IMR-90 (cell line): ENCODE data around the gene POLR2E. TPM values are rescaled to one million over a fixed set of nuclear protein-coding genes. Genes with fewer than 3 reads are reported as not detected.

ENCODE experiments used
- ATAC-seq: fragments of 200-7000 bp; cut with Tn5 transposase; 2 replicates; pipeline ENCODE4 v1.9.1; 2020; ENCODE audit warnings: low read depth, mild to moderate bottlenecking, moderate library complexity
- BruUV-seq: library from RNA; stranded (reverse); fragments of 400-500 nt; replicated peaks from 2 replicates; lab custom pipeline; 2021; lab: Mats Ljungman, UMichigan
- CTCF ChIA-PET: fragments of 300-600 bp; formaldehyde crosslinking; extraction: SDS; loops from one replicate; lab custom pipeline; 2021; ENCODE audit warnings: antibody characterized with exemption; lab: Yijun Ruan, JAX
- POLR2A ChIA-PET: fragments of 300-600 bp; sonication (Branson Sonifier 250); formaldehyde crosslinking; loops from one replicate; lab custom pipeline; 2022; ENCODE audit warnings: antibody characterized with exemption; ENCODE audit not compliant: unreplicated experiment; lab: Charles Lee
- DNase-seq: peaks from one replicate; pipeline ENCODE4 v3.0.0; 2013
- H2AFZ ChIP-seq: replicated peaks from 2 replicates; pipeline ENCODE3; 2013; ENCODE audit warnings: low read length, mild to moderate bottlenecking; ENCODE audit not compliant: poor library complexity
- H2AK5ac ChIP-seq: 2 replicates; pipeline ENCODE4 v1.6.1; 2013; ENCODE audit warnings: low read depth, low read length, inconsistent platforms
- H2AK9ac ChIP-seq: replicated peaks from 2 replicates; pipeline ENCODE3; 2013; ENCODE audit warnings: mild to moderate bottlenecking, low read depth, low read length, moderate library complexity; ENCODE audit not compliant: poor library complexity
- H2BK120ac ChIP-seq: 2 replicates; pipeline ENCODE4 v1.6.1; 2013; ENCODE audit warnings: low read depth, low read length, inconsistent platforms
- H2BK15ac ChIP-seq: 3 replicates; pipeline ENCODE4 v1.6.1; 2013; ENCODE audit warnings: low read depth, low read length, inconsistent platforms
- H2BK20ac ChIP-seq: 2 replicates; pipeline ENCODE4 v1.6.1; 2013; ENCODE audit warnings: low read depth, mild to moderate bottlenecking, inconsistent platforms, low read length, moderate library complexity
- H2BK5ac ChIP-seq: 2 replicates; pipeline ENCODE4 v1.6.1; 2013; ENCODE audit warnings: mild to moderate bottlenecking, low read depth, low read length, inconsistent platforms; ENCODE audit not compliant: poor library complexity, severe bottlenecking
- H3K14ac ChIP-seq: replicated peaks from 2 replicates; pipeline ENCODE4 v1.6.1; 2013; ENCODE audit warnings: low read depth, low read length, inconsistent platforms
- H3K18ac ChIP-seq: 2 replicates; pipeline ENCODE4 v1.6.1; 2013; ENCODE audit warnings: low read depth, low read length, control low read depth
- H3K23ac ChIP-seq: 2 replicates; pipeline ENCODE4 v1.6.1; 2013; ENCODE audit warnings: low read depth, low read length, inconsistent platforms
- H3K27ac ChIP-seq: 2 replicates; pipeline ENCODE4 v1.5.1; 2013; ENCODE audit warnings: mild to moderate bottlenecking, control low read depth, low read length; ENCODE audit not compliant: insufficient read depth
- H3K27me3 ChIP-seq: 2 replicates; pipeline ENCODE4 v1.6.1; 2013; ENCODE audit warnings: low read length; ENCODE audit not compliant: control insufficient read depth, insufficient read depth
- H3K36me3 ChIP-seq: 2 replicates; pipeline ENCODE4 v1.6.1; 2013; ENCODE audit warnings: low read length, mixed read lengths; ENCODE audit not compliant: control insufficient read depth, insufficient read depth
- H3K4ac ChIP-seq: 2 replicates; pipeline ENCODE4 v1.6.1; 2013; ENCODE audit warnings: low read depth, low read length, inconsistent platforms
- H3K4me1 ChIP-seq: 2 replicates; pipeline ENCODE4 v1.6.1; 2013; ENCODE audit warnings: low read length, mixed read lengths; ENCODE audit not compliant: control insufficient read depth, insufficient read depth
- H3K4me2 ChIP-seq: 2 replicates; pipeline ENCODE4 v1.6.1; 2013; ENCODE audit warnings: low read depth, mild to moderate bottlenecking, control low read depth, low read length, moderate library complexity
- H3K4me3 ChIP-seq: 2 replicates; pipeline ENCODE4 v1.5.1; 2013; ENCODE audit warnings: low read depth, mild to moderate bottlenecking, control low read depth, low read length, moderate library complexity; ENCODE audit not compliant: insufficient read depth
- H3K56ac ChIP-seq: 2 replicates; pipeline ENCODE4 v1.6.1; 2013; ENCODE audit warnings: low read length, inconsistent platforms; ENCODE audit not compliant: insufficient read depth; ENCODE audit errors: extremely low read depth
- H3K79me1 ChIP-seq, 2 experiments: 2 replicates each; pipeline ENCODE4 v1.6.1; 2013; ENCODE audit warnings: low read length in 2 of 2, inconsistent platforms in 1 of 2, low read depth in 1 of 2
- H3K9ac ChIP-seq: 2 replicates; pipeline ENCODE4 v1.6.1; 2013; ENCODE audit warnings: low read depth, low read length, control low read depth
- H3K9me1 ChIP-seq: 2 replicates; pipeline ENCODE4 v1.6.1; 2013; ENCODE audit warnings: low read length, inconsistent platforms; ENCODE audit not compliant: insufficient read depth
- H3K9me3 ChIP-seq: 2 replicates; pipeline ENCODE4 v1.6.1; 2013; ENCODE audit warnings: low read length; ENCODE audit not compliant: control insufficient read depth, insufficient read depth
- H4K20me1 ChIP-seq: 2 replicates; pipeline ENCODE4 v1.6.1; 2013; ENCODE audit warnings: low read length, inconsistent platforms; ENCODE audit not compliant: insufficient read depth
- H4K5ac ChIP-seq: 2 replicates; pipeline ENCODE4 v1.6.1; 2013; ENCODE audit warnings: mild to moderate bottlenecking, low read depth, low read length, control low read depth
- H4K8ac ChIP-seq, 2 experiments: 2 replicates each; pipeline ENCODE4 v1.6.1; 2013; ENCODE audit warnings: low read depth in 2 of 2, low read length in 2 of 2, control low read depth in 1 of 2, inconsistent platforms in 1 of 2
- H4K91ac ChIP-seq: 2 replicates; pipeline ENCODE4 v1.6.1; 2013; ENCODE audit warnings: low read depth, low read length, inconsistent platforms; ENCODE audit not compliant: insufficient read depth
- BHLHE40 ChIP-seq: fragments of 150-350 bp; IDR thresholded peaks from 2 replicates; pipeline ENCODE4 v1.6.1; 2016; ENCODE audit warnings: mild to moderate bottlenecking, low read depth, low read length
- CHD1 ChIP-seq: IDR thresholded peaks from 2 replicates; pipeline ENCODE4 v1.6.1; 2012; ENCODE audit warnings: low read depth, low read length, improper control_type of control experiment
- MXI1 ChIP-seq: IDR thresholded peaks from 2 replicates; pipeline ENCODE4 v1.6.1; 2012; ENCODE audit warnings: low read depth, mild to moderate bottlenecking, low read length, moderate library complexity, borderline replicate concordance
- NFE2L2 ChIP-seq: fragments of 150-350 bp; IDR thresholded peaks from 2 replicates; pipeline ENCODE4 v1.6.1; 2016; ENCODE audit warnings: low read depth, mild to moderate bottlenecking, low read length
- POLR2A ChIP-seq: IDR thresholded peaks from 2 replicates; pipeline ENCODE4 v1.6.1; 2012; ENCODE audit warnings: mild to moderate bottlenecking, low read depth, low read length
- RAD21 ChIP-seq: IDR thresholded peaks from 2 replicates; pipeline ENCODE4 v1.6.1; 2012; ENCODE audit warnings: low read length, improper control_type of control experiment
- SMC3 ChIP-seq: fragments of 150-350 bp; IDR thresholded peaks from 2 replicates; pipeline ENCODE4 v1.6.1; 2016; ENCODE audit warnings: low read depth, mild to moderate bottlenecking, antibody characterized with exemption, low read length, moderate library complexity
- WGBS, 2 experiments: methylation state at CpG; one replicate each; pipeline versions ENCODE4 v1.1.5 to v1.1.7; 2013; ENCODE audit warnings: missing lambda C conversion rate in 2 of 2; ENCODE audit not compliant: insufficient read length in 1 of 2; ENCODE audit errors: extremely low coverage in 2 of 2; 5-methylcytosine and 5-hydroxymethylcytosine counted together
- dilution Hi-C: fragments of 300-500 bp; cut with HindIII; formaldehyde crosslinking; loops from one replicate; pipeline ENCODE4 v1.14.3; 2018; ENCODE audit warnings: low sequenced_read_pairs; ENCODE audit not compliant: unreplicated experiment
- in situ Hi-C: fragments of 300-500 bp; cut with MboI; formaldehyde crosslinking; loops from 3 replicates; pipeline ENCODE4 v1.14.3; 2019; ENCODE audit warnings: low sequenced_read_pairs, inconsistent platforms, mixed read lengths
- intact Hi-C: fragments of 100-400 bp; cut with micrococcal nuclease; formaldehyde crosslinking; loops from 2 replicates; pipeline ENCODE4 v1.10.0; 2022
- polyA plus RNA-seq, 3 experiments: library from polyadenylated mRNA; depleted of rRNA; stranded (reverse); fragments of >200 nt; gene quantifications; 2 replicates each; pipeline ENCODE4 v1.2.3, GENCODE V29; 2012; ENCODE audit warnings: low replicate concordance in 1 of 3
- total RNA-seq: library from RNA; depleted of rRNA; stranded (reverse); fragments of >200 nt; gene quantifications from 2 replicates; pipeline ENCODE4 v1.2.3, GENCODE V29; 2012
- TF ChIP-seq, protein P1 (sequence below): conservative IDR thresholded peaks from 2 replicates; pipeline ENCODE4 v1.5.1; 2012; ENCODE audit warnings: mild to moderate bottlenecking, low read depth, low read length, improper control_type of control experiment

Gene POLR2E
- total and polyA plus RNA-seq, 2 of the 4 experiments (the other 2 are of a cell fraction) = 294 to 391 TPM

DNA sequence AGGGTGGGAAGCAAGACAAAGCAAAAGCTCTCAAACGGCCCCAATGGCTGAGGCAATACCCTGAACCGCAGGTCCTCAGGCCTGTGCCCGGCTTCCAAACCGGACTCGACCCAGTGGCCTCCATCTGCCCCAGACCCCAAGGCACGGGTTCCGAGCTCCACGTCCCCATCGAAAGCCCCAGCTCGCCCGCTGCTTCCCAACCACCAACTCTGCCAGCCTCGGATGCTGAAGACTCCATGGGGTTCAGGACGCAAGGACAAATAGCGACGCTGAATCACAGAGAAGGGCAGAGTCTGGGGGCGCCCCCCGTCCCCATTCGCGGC lies 559 bp downstream of the POLR2E start:
- no peak overlapping the region for H2BK20ac ChIP-seq
- peaks cover 12% of the 10 kb centered on the region for H3K4me1 ChIP-seq
- H3K79me1 ChIP-seq = peaks cover 3 to 35% of the 10 kb centered on the region in 2 experiments; a peak in 2 of 4 replicates
- no TSS peak for BruUV-seq
- H3K23ac ChIP-seq = peak overlapping the region; percentile 87
- H4K20me1 ChIP-seq = peaks cover 19% of the 10 kb centered on the region
- DNase-seq (no peak), ATAC-seq (no peak; the same call in 1 of the 2 replicates)
- 0% methylated on average over 7 of the region's 19 CpGs; no CpG with 5 or more reads in 1 of the 2 experiments for WGBS, 2 experiments
- in situ Hi-C loops = no loop called here
- peak overlapping the region; percentile 84 for H3K14ac ChIP-seq
- no peak overlapping the region for H3K18ac ChIP-seq
- no peaks in the 10 kb centered on the region for H3K9me3 ChIP-seq
- no peak overlapping the region for H4K8ac ChIP-seq
- no peaks in the 10 kb centered on the region for H3K27me3 ChIP-seq
- ChIA-PET POLR2A (no interaction called here), CTCF (no interaction called here)
- dilution Hi-C loops = no loop called here
- H2BK5ac ChIP-seq = peak overlapping the region; percentile 20
- peaks cover 13% of the 10 kb centered on the region for H3K9me1 ChIP-seq
- H4K5ac ChIP-seq = no peak overlapping the region
- no peak overlapping the region for H2BK120ac ChIP-seq
- H3K4me3 ChIP-seq = peak overlapping the region; percentile 97
- H2AFZ ChIP-seq = peak overlapping the region; percentile 51
- peak overlapping the region; percentile 95 for H3K9ac ChIP-seq
- no peak overlapping the region for H2BK15ac ChIP-seq
- H3K4ac ChIP-seq = peak overlapping the region; percentile 61
- H2AK9ac ChIP-seq = peak overlapping the region; percentile 96
- peak overlapping the region; percentile 78 for H3K4me2 ChIP-seq
- H3K36me3 ChIP-seq = peaks cover 19% of the 10 kb centered on the region; the same call in 1 of the 2 replicates
- H2AK5ac ChIP-seq = peak overlapping the region; percentile 95
- H3K56ac ChIP-seq = peak overlapping the region; percentile 66
- TF ChIP-seq SMC3 = no peak
- no peak for TF ChIP-seq CHD1
- no peak for TF ChIP-seq MXI1
- TF ChIP-seq NFE2L2 = no peak
- no peak for TF ChIP-seq RAD21
- no peak; the same call in 1 of the 2 replicates for TF ChIP-seq POLR2A
- no peak for TF ChIP-seq BHLHE40
- TF ChIP-seq, protein P1, sequence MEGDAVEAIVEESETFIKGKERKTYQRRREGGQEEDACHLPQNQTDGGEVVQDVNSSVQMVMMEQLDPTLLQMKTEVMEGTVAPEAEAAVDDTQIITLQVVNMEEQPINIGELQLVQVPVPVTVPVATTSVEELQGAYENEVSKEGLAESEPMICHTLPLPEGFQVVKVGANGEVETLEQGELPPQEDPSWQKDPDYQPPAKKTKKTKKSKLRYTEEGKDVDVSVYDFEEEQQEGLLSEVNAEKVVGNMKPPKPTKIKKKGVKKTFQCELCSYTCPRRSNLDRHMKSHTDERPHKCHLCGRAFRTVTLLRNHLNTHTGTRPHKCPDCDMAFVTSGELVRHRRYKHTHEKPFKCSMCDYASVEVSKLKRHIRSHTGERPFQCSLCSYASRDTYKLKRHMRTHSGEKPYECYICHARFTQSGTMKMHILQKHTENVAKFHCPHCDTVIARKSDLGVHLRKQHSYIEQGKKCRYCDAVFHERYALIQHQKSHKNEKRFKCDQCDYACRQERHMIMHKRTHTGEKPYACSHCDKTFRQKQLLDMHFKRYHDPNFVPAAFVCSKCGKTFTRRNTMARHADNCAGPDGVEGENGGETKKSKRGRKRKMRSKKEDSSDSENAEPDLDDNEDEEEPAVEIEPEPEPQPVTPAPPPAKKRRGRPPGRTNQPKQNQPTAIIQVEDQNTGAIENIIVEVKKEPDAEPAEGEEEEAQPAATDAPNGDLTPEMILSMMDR = no peak
- H4K91ac ChIP-seq = no peak overlapping the region
- intact Hi-C loops = loop anchor here (2.0 kb wide), 1 partner anchor 54 kb away; the partner anchor contains the start of gene ABCA7
- peak overlapping the region; percentile 57 for H3K27ac ChIP-seq
